SH-SY5Y (cell line): ENCODE data around the gene B3GALT5.

Experiments
- GATA2 ChIP-seq: IDR thresholded peaks from 2 replicates; pipeline ENCODE4 v1.6.1; 2011; ENCODE audit warnings: mild to moderate bottlenecking, low read depth, low read length
- GATA3 ChIP-seq: IDR thresholded peaks from 2 replicates; pipeline ENCODE4 v1.6.1; 2011; ENCODE audit warnings: low read depth, mild to moderate bottlenecking, low read length, moderate library complexity

The B3GALT5 gene, protein sequence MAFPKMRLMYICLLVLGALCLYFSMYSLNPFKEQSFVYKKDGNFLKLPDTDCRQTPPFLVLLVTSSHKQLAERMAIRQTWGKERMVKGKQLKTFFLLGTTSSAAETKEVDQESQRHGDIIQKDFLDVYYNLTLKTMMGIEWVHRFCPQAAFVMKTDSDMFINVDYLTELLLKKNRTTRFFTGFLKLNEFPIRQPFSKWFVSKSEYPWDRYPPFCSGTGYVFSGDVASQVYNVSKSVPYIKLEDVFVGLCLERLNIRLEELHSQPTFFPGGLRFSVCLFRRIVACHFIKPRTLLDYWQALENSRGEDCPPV

GRCh38 chr21:39612233-39613040 lies at the start of gene B3GALT5:
B3GALT5 (plus strand) TSS chr21:39612940; CDS start chr21:39660560, 47,620 bp downstream.
- TF ChIP-seq GATA3 = no peak
- TF ChIP-seq GATA2 = no peak

- TF ChIP-seq GATA2 = no peak; the same call in 1 of the 2 replicates
- no peak for TF ChIP-seq GATA3
Measured at GRCh38 chr21:39564200-39564599, 48.5 kb upstream of the B3GALT5 start.

DNA sequence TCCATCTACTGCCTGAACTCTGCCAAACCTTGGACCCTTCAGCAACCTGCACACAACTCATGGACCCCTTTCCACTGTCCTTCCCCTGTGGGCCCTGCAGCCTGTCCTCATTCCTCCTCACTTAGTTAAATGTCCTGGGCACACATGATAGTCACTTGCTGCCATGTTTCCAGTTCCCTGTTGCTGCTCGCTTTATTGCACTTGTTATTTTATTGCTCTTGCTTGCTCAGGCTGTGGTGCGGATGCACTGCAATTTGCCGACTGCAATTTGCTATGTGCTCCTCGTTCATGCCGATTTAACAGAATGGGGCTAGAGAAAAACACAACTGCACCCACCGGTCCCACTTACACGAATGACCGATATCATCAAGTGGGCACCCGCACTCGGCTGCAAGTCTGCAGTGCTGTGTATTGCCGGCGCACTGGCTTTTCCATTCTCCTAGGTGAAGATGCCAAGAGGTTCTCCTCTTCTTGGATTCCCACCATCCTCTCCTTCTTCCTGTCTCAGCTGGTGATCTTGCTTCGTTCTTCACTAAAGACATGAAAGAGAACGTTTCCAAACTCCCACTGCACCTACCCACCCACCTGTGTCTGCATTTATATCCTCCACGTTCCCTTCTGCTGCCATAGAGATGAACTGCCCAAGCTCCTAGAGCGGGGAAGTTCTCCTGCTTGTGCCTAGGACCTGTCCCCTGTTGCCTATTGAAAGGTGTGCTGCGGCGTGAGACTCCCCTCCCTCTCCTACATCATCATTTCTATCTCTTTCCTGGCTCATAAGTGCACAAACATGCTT lies 45.4 kb upstream of the B3GALT5 start:
- TF ChIP-seq GATA3 (no peak), GATA2 (no peak)

- TF ChIP-seq GATA3 (no peak), GATA2 (no peak)
Measured at GRCh38 chr21:39568361-39568760, 44.4 kb upstream of the B3GALT5 start.

DNA sequence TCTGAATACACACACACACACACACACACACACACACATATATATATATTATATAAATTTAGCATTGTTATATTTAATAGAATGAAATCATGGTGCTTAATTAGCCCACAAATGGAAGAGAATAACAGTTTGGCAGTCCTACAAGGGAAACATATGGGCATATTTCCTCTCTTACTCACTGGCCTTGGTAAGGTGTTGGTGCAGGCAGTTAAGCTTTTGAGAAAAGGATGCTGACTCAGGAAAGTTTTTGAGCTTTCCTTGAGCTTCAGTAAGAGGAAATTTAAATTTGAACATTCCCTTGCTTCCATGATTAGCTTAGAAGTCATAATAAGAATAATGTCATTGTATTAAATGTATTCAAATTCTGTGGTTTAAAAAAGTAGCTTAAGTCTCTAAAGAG lies 37.0 kb upstream of the B3GALT5 start:
- TF ChIP-seq GATA3 (no peak), GATA2 (no peak)

DNA sequence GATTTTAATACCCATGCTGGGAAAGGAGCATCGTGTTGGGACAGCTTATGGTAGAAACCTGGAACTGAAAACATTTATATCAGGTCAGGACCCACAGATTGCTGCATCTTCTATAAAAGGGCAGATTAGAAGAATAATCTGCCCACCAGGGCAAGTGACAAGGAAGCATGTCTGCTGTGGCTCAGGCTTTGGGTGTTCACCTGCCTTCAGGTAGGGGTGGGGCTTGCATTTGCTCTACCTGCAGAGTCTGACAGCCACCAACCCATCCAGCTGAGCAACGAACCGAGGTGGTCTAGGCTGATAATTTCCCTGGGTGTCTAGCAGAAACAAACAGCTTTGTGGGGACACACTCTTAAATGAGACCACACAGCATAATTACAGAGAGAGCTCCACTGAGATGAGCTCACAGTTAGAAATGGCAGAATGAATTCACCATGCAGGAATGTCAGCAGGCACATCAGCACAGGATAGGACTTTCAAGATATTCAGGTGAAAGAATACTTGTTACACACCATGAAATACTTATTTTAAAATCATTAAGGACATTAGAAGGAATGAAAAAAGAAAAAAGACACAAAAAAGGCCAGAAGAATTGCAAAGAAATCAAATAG lies 36.1 kb upstream of the B3GALT5 start:
- TF ChIP-seq GATA2 (no peak), GATA3 (no peak)

DNA sequence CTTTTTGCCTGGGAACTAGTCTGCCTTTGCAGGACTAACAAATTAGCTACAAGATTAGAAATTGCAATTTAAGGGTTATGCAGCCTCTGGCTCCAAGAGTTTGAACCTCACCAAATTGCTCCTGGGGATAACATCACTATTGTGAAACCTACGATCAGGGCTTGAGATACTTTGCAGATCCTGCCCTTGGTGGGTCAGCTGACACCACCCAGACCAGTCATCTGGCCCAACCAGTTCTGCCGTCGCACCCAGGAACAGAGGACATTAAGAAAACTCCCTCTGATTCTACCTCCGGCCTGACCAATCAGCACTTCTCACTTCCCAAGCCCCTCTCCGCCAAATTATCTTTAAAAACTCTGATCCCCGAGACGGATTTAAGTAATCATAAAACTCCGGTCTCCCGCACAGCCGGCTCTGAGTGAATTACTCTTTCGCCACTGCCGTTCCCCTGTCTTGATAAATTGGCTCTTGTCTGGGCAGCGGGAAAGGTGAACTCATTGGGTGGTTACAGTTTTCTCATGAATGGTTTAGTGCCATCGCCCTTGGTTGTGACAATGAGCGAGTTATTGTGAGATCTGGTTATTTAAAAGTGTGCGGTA lies 32.9 kb upstream of the B3GALT5 start:
- no peak for TF ChIP-seq GATA2
- TF ChIP-seq GATA3 = no peak

GRCh38 chr21:39580744-39581143 lies 32.0 kb upstream of the B3GALT5 start:
- TF ChIP-seq GATA2 = no peak
- TF ChIP-seq GATA3 = no peak

- TF ChIP-seq GATA2 = no peak
- TF ChIP-seq GATA3 = no peak
Measured at GRCh38 chr21:39581414-39581813, 31.3 kb upstream of the B3GALT5 start.

DNA sequence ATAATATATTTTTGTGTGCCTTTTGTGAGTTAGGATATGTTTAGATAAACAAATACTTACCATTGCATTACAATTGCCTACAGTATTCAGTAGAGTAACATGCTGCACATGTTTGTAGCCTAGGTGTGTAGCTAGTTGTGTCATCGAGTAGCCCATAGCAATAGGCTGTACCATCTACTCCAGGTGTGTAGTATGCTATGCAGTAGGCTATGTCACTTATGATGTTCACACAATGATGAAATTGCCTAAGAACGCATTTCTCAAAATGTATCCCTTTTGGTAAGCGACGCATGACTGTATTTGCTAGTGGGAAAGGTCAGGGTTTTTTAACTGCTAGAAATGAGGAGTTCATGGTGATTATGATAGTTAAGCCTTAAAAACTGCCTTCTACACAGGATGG lies 30.0 kb upstream of the B3GALT5 start:
- TF ChIP-seq GATA2 = no peak
- no peak for TF ChIP-seq GATA3

DNA sequence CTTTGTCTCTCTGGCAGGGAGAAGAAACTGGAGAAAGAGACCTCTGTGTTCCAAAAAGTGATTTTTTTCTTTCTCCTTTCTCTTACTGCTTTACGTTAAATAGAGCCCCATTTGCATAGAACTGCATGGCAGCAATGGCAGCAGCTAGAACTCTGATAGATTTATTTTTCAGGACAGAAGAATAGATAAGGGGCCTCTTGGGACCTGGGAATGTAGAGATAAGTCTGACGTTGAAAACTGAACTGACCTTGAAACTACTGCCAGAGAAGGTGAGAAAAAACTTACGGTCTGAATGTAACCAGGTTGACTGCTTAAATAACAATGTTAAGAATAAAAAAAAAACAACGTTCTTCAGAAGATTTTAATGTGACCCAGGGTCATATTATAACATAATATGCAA lies 25.4 kb upstream of the B3GALT5 start:
- TF ChIP-seq GATA2 (no peak), GATA3 (no peak)

GRCh38 chr21:39588884-39589283 lies 23.9 kb upstream of the B3GALT5 start:
- no peak for TF ChIP-seq GATA3

DNA sequence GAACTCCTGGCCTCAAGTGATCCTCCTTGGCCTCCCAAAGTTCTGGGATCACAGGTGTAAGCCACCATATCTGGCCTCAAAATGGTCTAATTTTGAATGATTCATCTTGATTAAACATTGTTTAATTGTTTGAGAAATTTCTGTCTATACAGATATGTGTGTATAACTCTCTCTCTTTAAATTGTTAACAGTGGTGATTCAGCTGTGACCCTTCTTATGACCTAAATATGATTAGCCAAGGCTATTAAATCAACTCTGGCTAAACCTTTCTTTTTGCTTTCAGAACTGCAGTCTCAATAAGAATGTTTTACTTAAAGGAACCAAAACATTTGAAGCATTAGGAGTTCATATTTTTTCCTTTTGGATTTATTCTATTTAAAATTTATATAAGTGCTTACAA lies 19.2 kb upstream of the B3GALT5 start:
- TF ChIP-seq GATA3 (no peak), GATA2 (no peak)
